ENCODE results near the gene ZSCAN22. TPM values are rescaled to one million over a fixed set of nuclear protein-coding genes. Genes with fewer than 3 reads are reported as not detected.

The ZSCAN22 gene
- total RNA-seq, 4 donors from 2014 or later = 2.0 to 3.7 (median 2.8) TPM

GRCh38 chr19:58334691-58335249 is 8.0 kb downstream of the ZSCAN22 start:
- DNase-seq (ENCODE audit: low spot score) (no peak), ATAC-seq (ENCODE audit: low FRiP score) (no peak)
- TF ChIP-seq CTCF (IDR thresholded peaks at IDR 0.05) = no peak

- ATAC-seq (ENCODE audit: low FRiP score) (no peak), DNase-seq (ENCODE audit: low spot score) (no peak)
- no peak for TF ChIP-seq CTCF (IDR thresholded peaks at IDR 0.05)
Observed at GRCh38 chr19:58335630-58336029, 8.8 kb downstream of the ZSCAN22 start.

GRCh38 chr19:58336216-58336615 is 9.4 kb downstream of the ZSCAN22 start:
- ATAC-seq (ENCODE audit: low FRiP score) (no peak), DNase-seq (ENCODE audit: low spot score) (no peak)

GRCh38 chr19:58336820-58337219 is 10.0 kb downstream of the ZSCAN22 start:
- DNase-seq (ENCODE audit: low spot score) (no peak), ATAC-seq (ENCODE audit: low FRiP score) (no peak)
- no peak for TF ChIP-seq CTCF (IDR thresholded peaks at IDR 0.05)

More at GRCh38 chr19:58336216-58336615, 9.4 kb downstream of the ZSCAN22 start:
- no peak for TF ChIP-seq CTCF (IDR thresholded peaks at IDR 0.05)

GRCh38 chr19:58338336-58338735 is 11.5 kb downstream of the ZSCAN22 start:
- DNase-seq (ENCODE audit: low spot score) (no peak), ATAC-seq (ENCODE audit: low FRiP score) (no peak)
- no peak for TF ChIP-seq CTCF (IDR thresholded peaks at IDR 0.05)

GRCh38 chr19:58338825-58339558 is 12.2 kb downstream of the ZSCAN22 start:
- no peak for DNase-seq (ENCODE audit: low spot score)
- no peak for TF ChIP-seq CTCF (IDR thresholded peaks at IDR 0.05)

GRCh38 chr19:58345558-58345957 is 18.8 kb downstream of the ZSCAN22 start:
- no peak for TF ChIP-seq CTCF (IDR thresholded peaks at IDR 0.05)
- DNase-seq (ENCODE audit: low spot score) (no peak), ATAC-seq (ENCODE audit: low FRiP score) (no peak)

More at GRCh38 chr19:58338825-58339558, 12.2 kb downstream of the ZSCAN22 start:
- no peak for ATAC-seq (ENCODE audit: low FRiP score)

All from omental fat pad (tissue), 4 donors.